ENCODE data around the gene PSMD13. TPM values are rescaled to one million over a fixed set of nuclear protein-coding genes. Genes with fewer than 3 reads are reported as not detected.
A peak's percentile ranks its signal among the peaks of the same experiment; 100 is the strongest.

The PSMD13 gene
- total RNA-seq, 4 donors from 2014 or later: 85.8 to 114 (median 93.5) TPM

DNA sequence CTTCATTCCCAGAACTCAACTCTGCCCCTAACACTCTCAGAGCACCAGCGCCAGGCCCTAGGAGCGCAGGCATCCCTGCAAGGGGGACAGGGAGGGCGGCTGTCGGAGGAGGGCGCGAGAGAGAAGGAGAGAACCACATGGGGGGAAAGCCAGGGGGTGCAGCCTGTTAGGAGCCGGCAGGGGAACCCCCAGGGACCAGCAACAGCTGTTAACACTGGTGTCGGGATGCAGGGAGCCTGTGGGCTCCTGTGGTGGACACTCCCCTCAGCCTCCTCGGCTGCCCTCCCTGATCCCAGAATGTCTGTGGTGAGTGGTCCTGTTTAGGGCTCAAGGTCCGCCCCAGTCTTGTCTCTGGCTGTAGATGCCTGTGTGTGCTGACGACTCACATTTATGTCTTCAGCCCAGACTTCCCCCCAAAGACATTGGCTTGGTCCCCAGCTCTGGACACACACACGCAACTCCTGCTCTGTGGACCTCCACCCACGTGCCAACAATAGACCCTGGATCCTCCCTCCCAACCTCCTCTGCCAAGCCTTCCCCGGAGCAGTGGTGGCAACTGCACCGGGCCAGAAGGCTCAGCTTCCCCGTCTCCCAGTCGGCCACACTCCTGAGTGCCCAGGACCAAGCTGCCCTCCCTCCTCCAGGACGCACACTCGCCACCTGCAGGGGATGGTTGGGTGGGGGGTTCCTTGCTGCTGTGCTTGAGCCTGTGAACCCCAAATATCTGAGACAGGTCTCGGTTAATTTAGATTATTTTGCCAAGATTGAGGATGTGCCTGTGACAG lies 63.4 kb downstream of the PSMD13 start:
- no peaks in the 10 kb centered on the region for H3K9me3 ChIP-seq
- H3K4me3 ChIP-seq: no peak overlapping the region
- H3K27me3 ChIP-seq: peaks cover 59% of the 10 kb centered on the region
- ATAC-seq: no peak
- H3K4me1 ChIP-seq: peaks cover 0 to 24% (median 7%) of the 10 kb centered on the region in 3 donors
- peaks cover 0 to 1% of the 10 kb centered on the region in 2 donors for H3K36me3 ChIP-seq
- H3K27ac ChIP-seq: no peak overlapping the region
- no peak for TF ChIP-seq EP300 (IDR thresholded peaks at IDR 0.05)
- TF ChIP-seq, protein P1, sequence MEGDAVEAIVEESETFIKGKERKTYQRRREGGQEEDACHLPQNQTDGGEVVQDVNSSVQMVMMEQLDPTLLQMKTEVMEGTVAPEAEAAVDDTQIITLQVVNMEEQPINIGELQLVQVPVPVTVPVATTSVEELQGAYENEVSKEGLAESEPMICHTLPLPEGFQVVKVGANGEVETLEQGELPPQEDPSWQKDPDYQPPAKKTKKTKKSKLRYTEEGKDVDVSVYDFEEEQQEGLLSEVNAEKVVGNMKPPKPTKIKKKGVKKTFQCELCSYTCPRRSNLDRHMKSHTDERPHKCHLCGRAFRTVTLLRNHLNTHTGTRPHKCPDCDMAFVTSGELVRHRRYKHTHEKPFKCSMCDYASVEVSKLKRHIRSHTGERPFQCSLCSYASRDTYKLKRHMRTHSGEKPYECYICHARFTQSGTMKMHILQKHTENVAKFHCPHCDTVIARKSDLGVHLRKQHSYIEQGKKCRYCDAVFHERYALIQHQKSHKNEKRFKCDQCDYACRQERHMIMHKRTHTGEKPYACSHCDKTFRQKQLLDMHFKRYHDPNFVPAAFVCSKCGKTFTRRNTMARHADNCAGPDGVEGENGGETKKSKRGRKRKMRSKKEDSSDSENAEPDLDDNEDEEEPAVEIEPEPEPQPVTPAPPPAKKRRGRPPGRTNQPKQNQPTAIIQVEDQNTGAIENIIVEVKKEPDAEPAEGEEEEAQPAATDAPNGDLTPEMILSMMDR (IDR thresholded peaks at IDR 0.05): peak in 1 of 4 experiments; percentile 6
- no peak for TF ChIP-seq POLR2AphosphoS5 (IDR thresholded peaks at IDR 0.05)
- WGBS, 2 donors (ENCODE audit: low coverage in 1 of 2): 13 to 41% methylated on average over 5 to 6 of the region's 20 CpGs

Other genes with a start within 250 kb of the PSMD13 start
- gene SCGB1C1, start 43.9 kb upstream of the PSMD13 start, total RNA-seq: not detected
- 10 to 100 TPM; 25.3 to 39.4 (median 27.6) TPM for gene BET1L, start 29.6 kb upstream of the PSMD13 start, total RNA-seq
- gene RIC8A, start 29.3 kb upstream of the PSMD13 start, total RNA-seq: 100 to 1,000 TPM in 3 of 4 donors, 10 to 100 TPM in 1; 78.2 to 169 (median 135) TPM
- gene SIRT3, start 634 bp upstream of the PSMD13 start, total RNA-seq: 10 to 100 TPM; 12.7 to 24.1 (median 17.3) TPM
- gene NLRP6, start 41.4 kb downstream of the PSMD13 start, total RNA-seq: 1 to 10 TPM in 1 of 4 donors, under 1 TPM in 1, not detected in 2; 0.23 to 1.9 TPM
- gene PGGHG, start 52.1 kb downstream of the PSMD13 start, total RNA-seq: 10 to 100 TPM in 2 of 4 donors, 1 to 10 TPM in 2; 8.5 to 35.3 (median 15.5) TPM
- not detected for gene IFITM5, start 62.5 kb downstream of the PSMD13 start, total RNA-seq
- gene IFITM2, start 70.8 kb downstream of the PSMD13 start, total RNA-seq: 100 to 1,000 TPM in 3 of 4 donors, 10 to 100 TPM in 1; 89.3 to 183 (median 126) TPM
- gene IFITM1, start 77.1 kb downstream of the PSMD13 start, total RNA-seq: 100 to 1,000 TPM in 3 of 4 donors, 10 to 100 TPM in 1; 29.9 to 138 (median 112) TPM
- gene IFITM3, start 83.9 kb downstream of the PSMD13 start, total RNA-seq: 100 to 1,000 TPM; 219 to 467 (median 305) TPM
- 10 to 100 TPM in 1 of 4 donors, 1 to 10 TPM in 3; 3.2 to 10.6 (median 4.8) TPM for gene B4GALNT4, start 132.5 kb downstream of the PSMD13 start, total RNA-seq
- gene PKP3, start 157.2 kb downstream of the PSMD13 start, total RNA-seq: 10 to 100 TPM in 1 of 4 donors, 1 to 10 TPM in 2, under 1 TPM in 1; 0.67 to 14.3 (median 2.3) TPM
- gene SIGIRR, start 178.0 kb downstream of the PSMD13 start, total RNA-seq: 10 to 100 TPM; 37.4 to 49.5 (median 44.8) TPM
- gene ANO9, start 205.0 kb downstream of the PSMD13 start, total RNA-seq: under 1 TPM in 3 of 4 donors, not detected in 1; 0.22 to 0.94 (median 0.47) TPM
- gene PTDSS2, start 213.3 kb downstream of the PSMD13 start, total RNA-seq: 10 to 100 TPM; 23.4 to 55.9 (median 43.1) TPM